ENCODE results near the gene BLOC1S1.
A peak's percentile ranks its signal among the peaks of the same experiment; 100 is the strongest.

GRCh38 chr12:55743406-55744339 is 27.8 kb downstream of the BLOC1S1 start:
- TF ChIP-seq CTCF (IDR thresholded peaks at IDR 0.05) (peak in 1 of 3 experiments; percentile 11), POLR2A (IDR thresholded peaks at IDR 0.05; ENCODE audit: low read depth) (no peak)

Data from esophagus muscularis mucosa (tissue), 3 donors.